Raji (cell line): ENCODE data around the gene SAMHD1.

Source experiments
- POLR2A ChIP-seq: IDR thresholded peaks from 2 replicates; pipeline ENCODE4 v1.6.1; 2011; ENCODE audit warnings: low read depth, low read length, control low read depth; ENCODE audit not compliant: insufficient read depth

SAMHD1 gene

DNA sequence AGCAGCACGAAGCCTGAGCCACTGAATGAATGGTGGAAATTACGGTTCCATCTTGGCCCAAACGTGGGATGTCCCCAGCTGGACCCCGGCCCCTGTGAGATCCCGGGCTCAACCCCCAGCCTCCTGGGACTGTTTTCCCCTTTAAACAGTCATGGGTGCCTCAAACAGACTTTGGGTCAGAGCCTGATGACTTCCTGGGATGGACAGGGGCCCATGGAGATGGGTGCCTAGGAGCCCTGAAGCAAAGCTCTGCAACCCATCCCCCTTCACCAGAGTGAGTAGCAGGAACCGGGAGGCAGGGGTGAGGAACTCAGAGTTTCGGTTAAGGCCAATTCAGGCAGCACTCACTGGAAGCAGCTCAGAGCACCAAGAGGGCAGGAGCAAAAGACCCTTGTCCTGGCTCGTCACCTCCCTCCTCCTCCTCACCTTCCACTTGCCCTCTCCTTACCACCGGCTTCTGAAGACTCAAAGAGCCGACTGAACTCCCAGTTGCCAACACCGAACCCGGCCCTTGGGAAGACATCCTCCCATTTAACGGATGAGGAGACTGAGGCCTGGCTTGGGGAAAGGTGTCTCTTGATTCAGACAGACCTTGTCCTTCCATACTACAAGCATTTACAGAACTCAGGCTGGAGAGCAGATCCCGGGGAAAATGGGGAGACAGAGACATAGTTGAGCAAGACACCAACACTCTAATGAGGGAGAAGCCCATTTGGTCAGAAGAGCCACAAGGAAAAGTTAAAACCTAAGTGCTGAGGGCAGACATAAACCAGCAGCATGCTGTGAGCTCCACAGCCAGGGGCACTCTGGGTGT is 90.5 kb downstream of the SAMHD1 start:
- no peak for TF ChIP-seq POLR2A

DNA sequence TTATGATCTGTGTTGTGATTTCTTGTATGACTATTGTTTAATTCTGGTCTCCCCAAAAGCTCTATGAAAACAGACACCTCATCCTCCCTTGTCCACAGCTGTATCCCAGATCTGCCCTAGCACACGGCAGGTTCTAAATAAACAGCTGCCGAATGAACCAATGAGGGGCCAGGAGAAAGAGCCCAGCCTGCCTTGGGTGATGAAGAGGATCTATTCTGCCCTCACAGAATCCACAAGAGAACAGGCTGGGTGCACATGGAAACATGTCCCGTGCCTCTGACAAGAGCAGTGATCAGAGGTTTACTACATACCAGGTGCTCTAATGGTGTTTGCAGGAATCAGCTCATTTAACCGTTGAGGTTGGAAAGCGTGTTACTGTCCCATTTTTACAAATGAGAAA is 91.2 kb downstream of the SAMHD1 start:
- TF ChIP-seq POLR2A: no peak

DNA sequence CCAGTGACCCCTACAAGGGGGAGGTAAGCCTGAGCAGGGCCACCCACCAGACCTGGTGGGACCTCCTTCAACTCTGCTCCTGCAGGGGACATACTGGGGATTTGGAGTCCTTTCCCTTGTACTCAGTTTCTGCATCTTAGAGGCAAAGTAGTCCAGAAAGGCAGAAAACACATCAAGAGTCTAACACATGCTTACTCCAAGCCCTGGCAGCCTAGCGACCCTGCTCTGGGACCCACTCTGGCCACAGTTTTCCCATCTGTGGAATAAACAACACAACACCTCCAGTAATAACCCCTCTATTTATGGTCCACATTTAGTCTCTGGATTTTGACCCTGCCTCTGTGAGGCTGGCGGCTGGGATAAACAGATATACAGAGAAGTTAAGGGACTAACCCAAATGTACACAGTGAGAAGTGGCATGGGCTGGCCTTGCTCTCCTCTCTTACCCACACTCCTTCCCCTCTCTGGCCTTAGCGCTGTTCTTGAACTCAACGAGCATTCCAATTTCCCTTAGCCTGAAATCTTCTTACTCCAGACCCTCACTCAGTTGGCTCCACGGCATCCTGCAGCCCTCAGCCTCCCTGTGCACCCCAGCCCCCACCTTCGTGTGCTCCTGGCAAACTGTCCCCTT is 91.7 kb downstream of the SAMHD1 start:
- no peak for TF ChIP-seq POLR2A

DNA sequence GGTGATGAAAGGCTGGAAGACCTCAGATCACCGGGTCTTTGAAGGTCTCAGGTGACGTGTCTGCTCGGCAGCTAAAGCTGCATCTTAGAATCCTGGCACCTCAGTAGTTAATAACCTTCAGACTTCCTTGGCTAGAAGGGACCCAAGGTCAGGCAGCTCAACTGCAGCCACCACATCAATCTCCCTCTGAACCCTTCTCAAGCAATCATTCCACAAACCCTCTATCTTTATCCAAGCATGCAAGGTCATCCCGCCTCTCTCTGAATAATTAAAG is 92.3 kb downstream of the SAMHD1 start:
- no peak for TF ChIP-seq POLR2A

DNA sequence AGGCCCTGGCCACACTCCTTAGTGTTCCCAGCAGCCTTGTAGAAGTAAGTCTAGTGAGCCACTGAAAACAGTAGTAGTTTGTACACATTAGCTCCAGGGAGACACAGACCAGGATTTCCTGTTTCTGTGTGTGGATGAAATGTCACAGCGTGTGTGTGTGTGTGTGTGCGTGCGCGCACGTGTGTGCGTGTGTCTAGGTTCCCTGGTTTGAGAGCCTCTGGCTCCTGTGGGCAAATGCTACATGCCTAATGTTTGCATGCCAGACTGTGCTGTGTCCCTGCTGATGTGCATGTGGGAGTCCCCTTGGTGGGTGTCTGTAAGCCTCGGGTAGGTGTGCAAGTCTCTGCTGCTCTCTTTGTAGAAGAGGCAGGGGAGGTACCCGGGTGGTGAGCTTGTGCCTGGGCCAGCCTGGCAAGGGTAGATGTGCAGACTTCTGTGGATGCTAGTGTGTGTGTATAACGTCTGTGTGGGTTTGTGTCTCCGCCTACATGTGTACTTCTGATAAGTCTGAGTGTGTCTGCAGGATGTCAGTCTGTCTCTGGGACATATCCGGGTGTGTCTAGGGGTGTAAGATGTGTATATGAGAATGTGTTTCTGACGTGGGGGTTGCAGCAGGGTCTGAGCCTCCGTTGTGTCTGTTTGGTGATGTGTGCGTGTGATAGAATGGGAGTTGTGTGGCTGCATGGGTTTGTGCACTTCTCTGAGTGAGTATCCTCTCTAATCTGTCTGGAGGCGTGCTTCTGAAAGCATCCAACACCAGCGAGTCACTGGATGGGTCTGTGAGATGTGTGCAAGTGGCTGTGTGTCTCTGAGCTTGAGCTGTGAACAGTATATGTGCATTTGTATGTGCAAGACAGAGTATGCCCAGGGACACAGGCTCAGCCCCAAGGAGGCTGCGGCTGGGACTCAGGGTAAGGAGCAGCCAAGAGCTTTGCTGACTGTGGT is 94.5 kb downstream of the SAMHD1 start:
- TF ChIP-seq POLR2A: no peak

DNA sequence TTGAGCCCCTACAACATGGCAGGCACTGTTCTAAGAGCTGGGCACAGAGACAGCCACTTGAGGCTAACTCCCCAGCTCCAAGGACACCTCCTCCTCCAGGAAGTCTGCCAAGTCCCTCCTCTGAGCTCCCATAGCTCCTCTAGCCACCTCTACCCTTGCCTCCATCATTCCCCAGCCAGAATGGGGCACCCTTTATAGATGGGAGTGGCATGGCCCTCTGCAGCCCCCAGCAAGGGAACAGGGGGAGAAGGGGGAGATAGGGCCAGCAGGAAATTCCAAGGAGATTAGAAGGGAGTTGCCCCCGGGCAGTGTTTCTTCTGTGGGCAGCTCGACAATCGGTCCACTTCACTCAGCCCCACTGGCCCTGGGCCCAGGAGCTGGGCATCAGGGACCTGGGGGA is 95.3 kb downstream of the SAMHD1 start:
- TF ChIP-seq POLR2A: no peak

GRCh38 chr20:36855241-36855657 is 96.3 kb downstream of the SAMHD1 start:
- no peak for TF ChIP-seq POLR2A

DNA sequence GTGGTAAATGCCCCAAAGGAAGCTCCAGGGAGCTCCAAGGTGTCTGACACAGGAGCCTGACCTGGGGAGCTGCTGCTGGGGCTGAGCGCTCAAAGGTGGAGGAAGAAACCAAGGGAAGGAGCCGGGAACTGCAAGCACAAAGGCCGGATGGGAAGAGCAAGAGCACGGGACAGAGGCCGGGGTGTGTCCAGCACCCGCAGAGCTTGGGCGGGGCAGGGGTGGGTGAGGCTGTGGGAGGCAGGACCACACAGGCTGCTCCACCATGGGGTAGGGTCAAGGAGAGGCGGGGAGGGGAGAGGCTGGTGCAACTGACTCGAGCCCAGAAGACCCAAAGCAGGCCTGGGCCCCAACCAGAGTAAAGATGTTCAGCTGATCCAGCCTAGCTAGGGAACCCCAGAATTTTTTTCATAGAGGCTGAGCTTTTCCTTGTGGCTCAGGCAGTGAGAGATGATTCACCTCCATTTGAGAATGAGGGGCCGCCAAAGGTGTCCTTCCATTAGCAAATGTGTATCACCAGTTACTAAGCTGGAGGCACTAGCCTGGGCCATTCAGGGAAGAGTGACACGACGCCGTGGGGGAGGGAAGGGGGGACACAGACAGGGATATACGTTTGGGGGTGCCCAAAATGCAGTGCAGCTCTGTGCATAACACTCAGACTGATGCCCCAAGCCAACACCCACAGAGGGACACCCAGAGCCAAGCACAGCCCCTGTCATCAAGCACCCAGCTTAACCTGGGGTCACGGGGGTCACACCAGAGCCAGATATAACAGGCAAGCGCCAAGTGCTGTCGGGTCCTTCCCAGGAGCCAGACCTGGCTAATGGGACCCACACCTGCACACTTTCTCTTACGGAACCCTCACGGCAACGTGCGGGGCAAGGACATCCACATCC is 96.9 kb downstream of the SAMHD1 start:
- TF ChIP-seq POLR2A: no peak

GRCh38 chr20:36852187-36852586 is 99.3 kb downstream of the SAMHD1 start:
- TF ChIP-seq POLR2A: 0 out of 2 replicates have a peak, but pooled peaks have one; percentile 20

GRCh38 chr20:36851490-36851889 is 100.0 kb downstream of the SAMHD1 start:
- TF ChIP-seq POLR2A: no peak

DNA sequence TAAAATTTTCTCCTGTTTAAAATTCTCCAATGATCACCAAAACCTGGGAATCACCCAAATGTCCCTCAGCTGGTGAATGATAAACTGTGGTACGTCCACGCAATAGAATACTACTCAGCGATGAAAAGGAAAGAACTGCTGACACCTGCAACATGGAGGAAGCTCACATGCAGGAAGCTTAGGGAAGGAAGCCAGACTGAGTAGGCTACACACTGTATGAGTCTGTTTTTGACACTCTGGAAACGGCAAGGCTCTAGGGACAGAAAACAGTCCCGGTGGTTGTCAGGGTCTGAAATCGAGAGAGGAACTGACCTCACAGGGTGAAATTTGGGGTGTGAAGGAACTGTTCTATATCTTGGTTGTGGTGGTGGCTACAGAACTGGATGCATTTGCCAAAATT is 100.7 kb downstream of the SAMHD1 start:
- TF ChIP-seq POLR2A: no peak

GRCh38 chr20:36849333-36850065 is 102.0 kb downstream of the SAMHD1 start:
- TF ChIP-seq POLR2A: no peak

- TF ChIP-seq POLR2A: no peak
Observed at GRCh38 chr20:36848677-36849076, 102.8 kb downstream of the SAMHD1 start.

DNA sequence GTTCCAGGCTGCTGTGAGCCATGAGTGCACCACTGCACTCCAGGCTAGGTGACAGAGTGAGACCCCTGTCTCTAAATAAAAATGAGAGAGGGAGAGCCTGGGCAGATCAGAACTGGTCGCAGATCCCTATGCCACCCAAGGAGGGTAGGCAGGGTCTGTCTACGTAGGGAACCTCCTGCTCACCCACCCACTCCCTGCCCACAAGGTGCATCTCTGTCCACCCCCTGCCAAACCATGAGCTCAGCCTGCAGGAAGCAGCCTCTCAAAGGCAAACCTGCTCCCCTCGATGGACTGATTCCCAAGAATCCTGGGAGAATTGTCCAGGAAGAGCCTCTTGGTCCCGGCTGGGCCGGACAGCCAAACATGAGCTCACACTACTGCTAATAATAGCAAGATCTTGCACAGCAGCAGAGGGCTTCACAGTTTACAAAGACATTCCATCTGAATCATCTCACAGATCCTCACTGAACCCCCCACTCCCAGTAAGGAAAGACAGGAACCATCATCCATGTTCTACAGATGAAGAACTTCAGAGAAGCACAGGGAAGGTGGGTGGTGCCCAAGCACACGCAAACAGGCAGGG is 103.3 kb downstream of the SAMHD1 start:
- no peak for TF ChIP-seq POLR2A
